GM20000 (cell line): Measurements from ENCODE around the gene MRGPRD.
"Not testable (repeated sequence)": the region's sequence is repeated elsewhere in the genome, so short reads cannot be mapped to it uniquely, and the experiment has no call there.

Experiments used
- DNase-seq: peaks from one replicate; pipeline ENCODE4 v3.0.0; 2012; ENCODE audit warnings: low spot score
- TF ChIP-seq, protein P1 (sequence below): IDR thresholded peaks from 2 replicates; pipeline ENCODE4 v1.5.1; 2012; ENCODE audit warnings: mild to moderate bottlenecking, control low read depth; ENCODE audit errors: extremely low read depth, missing control alignments

Gene MRGPRD

DNA sequence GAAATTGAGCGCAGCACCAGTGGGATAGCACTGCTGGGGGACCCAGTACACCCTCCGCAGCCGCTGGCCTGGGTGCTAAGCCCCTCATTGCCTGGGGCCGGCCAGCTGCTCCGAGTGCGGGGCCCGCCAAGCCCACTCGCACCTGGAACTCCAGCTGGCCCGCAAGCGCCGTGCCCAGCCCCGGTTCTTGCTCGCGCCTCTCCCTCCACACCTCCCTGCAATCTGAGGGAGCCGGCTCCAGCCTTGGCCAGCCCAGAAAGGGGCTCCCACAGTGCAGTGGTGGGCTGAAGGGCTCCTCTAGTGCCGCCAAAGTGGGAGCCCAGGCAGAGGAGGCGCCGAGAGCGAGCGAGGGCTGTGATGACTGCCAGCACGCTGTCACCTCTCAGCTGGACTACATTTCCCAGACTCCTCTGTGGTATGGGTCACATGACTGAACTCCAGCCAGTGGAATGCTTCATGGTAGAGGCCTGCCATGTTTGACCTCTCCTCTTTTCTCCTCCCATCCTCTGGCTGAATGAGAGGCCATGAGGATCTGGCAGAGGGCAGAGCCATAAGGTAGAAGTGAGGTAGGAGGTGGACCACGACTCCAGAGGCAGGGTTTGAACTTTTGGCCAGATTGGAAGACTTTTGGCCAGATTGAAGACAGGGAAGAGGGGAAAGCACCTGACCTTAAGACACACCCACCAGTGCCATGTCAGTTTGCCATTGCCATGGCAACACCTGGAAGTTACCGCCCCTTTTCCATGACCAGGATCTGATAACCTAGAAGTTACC, 6.2 kb downstream of the MRGPRD start:
- no peak for DNase-seq
- TF ChIP-seq, protein P1, sequence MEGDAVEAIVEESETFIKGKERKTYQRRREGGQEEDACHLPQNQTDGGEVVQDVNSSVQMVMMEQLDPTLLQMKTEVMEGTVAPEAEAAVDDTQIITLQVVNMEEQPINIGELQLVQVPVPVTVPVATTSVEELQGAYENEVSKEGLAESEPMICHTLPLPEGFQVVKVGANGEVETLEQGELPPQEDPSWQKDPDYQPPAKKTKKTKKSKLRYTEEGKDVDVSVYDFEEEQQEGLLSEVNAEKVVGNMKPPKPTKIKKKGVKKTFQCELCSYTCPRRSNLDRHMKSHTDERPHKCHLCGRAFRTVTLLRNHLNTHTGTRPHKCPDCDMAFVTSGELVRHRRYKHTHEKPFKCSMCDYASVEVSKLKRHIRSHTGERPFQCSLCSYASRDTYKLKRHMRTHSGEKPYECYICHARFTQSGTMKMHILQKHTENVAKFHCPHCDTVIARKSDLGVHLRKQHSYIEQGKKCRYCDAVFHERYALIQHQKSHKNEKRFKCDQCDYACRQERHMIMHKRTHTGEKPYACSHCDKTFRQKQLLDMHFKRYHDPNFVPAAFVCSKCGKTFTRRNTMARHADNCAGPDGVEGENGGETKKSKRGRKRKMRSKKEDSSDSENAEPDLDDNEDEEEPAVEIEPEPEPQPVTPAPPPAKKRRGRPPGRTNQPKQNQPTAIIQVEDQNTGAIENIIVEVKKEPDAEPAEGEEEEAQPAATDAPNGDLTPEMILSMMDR, result no peak

DNA sequence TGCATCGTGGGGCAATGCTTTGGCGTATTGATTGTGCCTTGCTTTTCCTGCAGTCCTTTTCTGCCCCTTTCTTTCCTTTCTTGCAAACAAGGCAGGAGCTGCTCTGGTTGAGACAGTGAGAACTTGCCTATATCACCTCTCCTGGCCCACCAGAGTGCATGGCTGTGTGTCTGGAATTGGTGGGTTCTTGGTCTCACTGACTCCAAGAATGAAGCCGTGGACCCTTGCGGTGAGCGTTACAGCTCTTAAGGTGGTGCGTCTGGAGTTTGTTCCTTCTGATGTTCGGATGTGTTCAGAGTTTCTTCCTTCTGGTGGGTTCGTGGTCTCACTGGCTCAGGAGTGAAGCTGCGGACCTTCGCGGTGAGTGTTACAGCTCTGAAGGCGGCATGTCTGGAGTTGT, 7.1 kb downstream of the MRGPRD start:
- DNase-seq, result not testable (repeated sequence)

DNA sequence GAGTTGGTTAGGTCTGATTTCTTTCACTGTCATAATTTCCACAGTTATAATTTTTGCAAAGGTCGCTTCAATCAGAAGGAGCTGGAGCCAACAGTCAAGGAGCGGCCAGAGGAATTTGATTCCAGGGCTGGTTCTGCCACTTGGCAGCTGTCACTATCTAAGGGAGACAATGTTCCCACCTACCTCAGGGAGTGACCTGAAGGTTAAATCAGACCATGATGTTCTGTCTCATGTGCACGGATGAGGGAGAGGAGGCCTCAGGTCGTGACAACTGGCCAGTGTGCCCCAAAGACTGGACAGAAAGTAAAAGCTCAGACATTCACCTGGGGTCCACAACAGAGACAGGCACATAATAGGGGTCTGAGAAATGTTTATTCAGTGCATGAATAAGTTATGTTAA, 7.6 kb downstream of the MRGPRD start:
- TF ChIP-seq, protein P1, result no peak
- no peak for DNase-seq

DNA sequence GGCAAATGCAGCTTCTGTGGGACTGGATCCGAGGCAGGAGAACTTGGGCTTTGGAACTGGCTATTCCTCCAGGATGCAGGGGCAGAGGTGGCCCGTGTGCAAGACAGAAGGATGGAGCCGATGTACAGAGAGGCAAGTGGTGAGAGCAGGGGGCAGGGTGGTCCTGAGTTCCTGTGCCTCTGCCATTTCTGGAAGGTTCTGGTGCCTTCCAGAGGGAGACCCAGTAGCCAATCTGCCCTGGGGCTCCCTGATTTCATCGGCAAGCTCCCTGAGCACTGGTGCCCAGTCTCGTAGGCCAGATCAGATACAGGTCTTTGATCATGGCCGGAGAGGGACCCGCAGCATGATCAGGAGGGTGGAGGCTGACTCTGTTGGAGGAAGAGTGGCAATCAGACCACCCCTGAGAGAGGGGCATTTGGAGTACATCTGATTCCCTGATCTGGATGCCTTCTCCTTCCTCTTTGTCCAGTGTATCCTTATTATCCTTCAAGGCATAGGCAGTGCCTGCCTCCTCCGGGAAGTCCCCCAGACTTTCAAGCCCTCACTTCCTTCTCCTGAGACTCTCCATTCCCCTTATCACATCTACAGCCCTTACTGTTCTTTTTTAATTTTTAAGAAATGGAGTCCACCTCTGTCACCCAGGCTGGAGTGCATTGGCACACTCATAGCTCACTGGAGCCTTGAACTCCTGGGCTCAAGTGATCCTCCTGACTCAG, 9.7 kb downstream of the MRGPRD start:
- DNase-seq, result no peak
- TF ChIP-seq, protein P1, result no peak

DNA sequence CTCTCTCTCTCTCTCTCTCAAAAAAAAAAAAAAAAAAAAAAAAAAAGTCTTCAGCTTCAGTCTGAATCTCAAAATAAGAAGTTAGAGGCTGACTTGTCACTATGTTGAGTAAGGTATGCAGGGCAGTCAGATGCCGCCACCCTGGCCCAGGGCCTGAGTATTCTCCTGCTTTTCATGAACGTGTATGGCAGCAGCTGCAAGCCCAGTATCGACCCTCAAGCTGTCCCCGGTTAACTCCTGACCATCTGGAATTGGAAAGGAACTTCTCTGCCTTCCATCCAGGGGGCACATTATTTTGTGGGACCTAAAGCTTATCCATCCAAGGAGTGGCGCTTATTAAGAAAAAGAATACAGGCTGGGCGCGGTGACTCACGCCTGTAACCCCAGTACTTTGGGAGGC, 11.4 kb downstream of the MRGPRD start:
- DNase-seq, result no peak
- TF ChIP-seq, protein P1, result no peak

DNA sequence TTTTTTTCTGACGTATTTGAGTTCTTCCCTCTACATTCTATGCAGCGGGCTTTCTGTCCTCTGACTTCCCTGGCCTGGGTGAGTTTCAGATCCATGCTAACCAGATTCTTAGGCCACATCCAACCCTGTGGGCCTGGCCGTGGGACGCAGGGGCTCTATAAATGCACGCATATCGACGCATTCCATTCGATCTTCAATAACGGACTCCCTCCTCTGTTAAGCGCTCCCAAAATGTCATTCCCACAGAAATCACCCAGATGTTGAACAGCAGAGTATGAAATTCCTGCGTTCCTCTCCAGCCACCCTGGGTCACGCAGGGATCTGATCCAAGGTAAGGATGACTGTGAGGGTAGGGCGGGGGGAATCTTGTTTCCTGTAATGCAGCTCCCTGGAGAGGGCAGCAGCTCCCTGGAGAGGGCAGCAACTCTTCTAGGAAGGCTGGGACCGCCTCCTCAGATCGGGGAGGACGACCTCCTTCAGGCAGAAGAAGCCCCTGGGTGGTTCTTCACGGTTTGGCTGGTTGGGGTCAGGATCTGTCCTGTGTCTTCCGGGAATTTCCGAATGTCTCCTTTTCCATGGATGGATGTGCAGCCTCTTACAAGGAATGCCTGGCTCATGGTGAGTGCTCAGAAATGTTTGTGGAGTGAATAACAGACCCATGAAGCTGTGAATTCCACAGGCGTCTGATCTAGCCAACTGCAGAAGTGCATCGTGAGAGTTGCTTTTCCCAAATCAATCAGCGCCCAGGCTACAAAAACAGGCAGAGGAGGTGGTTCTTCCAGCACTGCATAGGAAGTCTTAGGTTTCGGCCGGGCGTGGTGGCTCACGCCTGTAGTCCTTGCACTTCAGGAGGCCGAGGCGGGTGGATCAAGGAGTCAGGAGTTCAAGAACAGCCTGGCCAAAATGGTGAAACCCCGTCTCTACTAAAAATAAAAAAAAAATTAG, 12.2 kb downstream of the MRGPRD start:
- TF ChIP-seq, protein P1, result no peak
- no peak for DNase-seq

DNA sequence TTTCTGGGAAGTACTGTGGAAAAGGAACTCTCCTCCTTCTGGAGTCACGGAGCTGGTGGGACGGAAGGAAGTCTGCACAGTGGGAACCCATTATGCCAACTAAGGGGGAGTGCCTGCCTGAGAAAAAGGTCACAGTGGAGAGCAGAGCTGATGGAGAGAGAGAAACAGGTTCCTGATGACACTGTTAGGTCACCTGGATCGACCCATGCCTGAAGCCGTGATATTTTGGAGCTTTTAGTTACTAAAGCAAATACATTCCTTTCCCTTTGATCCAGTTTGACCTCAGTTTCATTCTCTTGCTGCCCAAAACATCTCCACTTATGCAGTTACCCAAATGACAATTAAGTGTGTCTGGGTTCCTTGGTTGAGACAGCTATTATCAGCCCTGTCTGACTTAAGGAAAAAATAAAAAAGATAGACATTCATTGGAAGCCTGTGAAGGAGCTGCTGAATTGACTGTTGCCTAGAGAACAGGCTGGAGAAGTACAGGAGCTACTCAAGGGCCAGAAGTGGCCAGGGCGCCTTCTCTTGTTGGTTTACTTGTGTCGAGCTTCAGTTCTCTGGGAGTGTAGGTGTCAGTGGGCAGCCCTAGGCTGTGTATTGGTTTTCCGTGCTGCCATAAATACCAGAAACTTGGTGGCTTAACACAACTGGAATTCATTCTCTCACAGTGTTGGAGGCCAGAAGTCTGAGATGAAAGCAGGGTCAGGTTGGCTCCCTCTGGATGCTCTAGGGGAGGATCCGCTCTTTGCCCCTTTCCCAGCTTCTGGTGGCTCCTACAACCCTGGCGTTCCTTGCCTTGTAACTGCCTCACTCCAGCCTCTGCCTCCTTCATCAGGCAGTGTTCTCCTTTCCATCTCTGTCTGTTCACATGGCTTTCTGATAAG, 13.6 kb downstream of the MRGPRD start:
- TF ChIP-seq, protein P1, result no peak

More for the DNA sequence above, 13.6 kb downstream of the MRGPRD start:
- DNase-seq, result no peak
